Stimulated activated naive B cell treated with anti-CD40 and anti-IgM and Interleukin-4, amounts not matched to agents 10 μg/mL and 1 μg/mL and 100 μg/mL, for 72 hours (primary cell): ENCODE measurements around the gene FGFR2.

ENCODE experiments used
- ATAC-seq, 2 donors: fragments of 150-1000 bp; cut with Tn5 transposase; replicated peaks; 2 replicates each; pipeline ENCODE4 v1.10.0; 2021; ENCODE audit warnings: moderate library complexity in 1 of 2
- DNase-seq: peaks from one replicate; pipeline ENCODE4 v3.0.0; 2021
- H3K27ac Mint-ChIP-seq: one replicate; pipeline ENCODE4 v1.8.0; 2022; ENCODE audit warnings: mild to moderate bottlenecking, mixed read lengths
- H3K27me3 Mint-ChIP-seq, 2 donors: one replicate each; pipeline ENCODE4 v1.8.0; 2022; ENCODE audit warnings: mixed read lengths in 2 of 2
- H3K36me3 Mint-ChIP-seq, 2 donors: one replicate each; pipeline ENCODE4 v1.8.0; 2022; ENCODE audit warnings: mixed read lengths in 2 of 2, mild to moderate bottlenecking in 1 of 2
- H3K4me1 Mint-ChIP-seq, 2 donors: one replicate each; pipeline ENCODE4 v1.8.0; 2022; ENCODE audit warnings: mixed read lengths in 2 of 2, mild to moderate bottlenecking in 1 of 2
- H3K4me3 Mint-ChIP-seq, 2 donors: one replicate each; pipeline ENCODE4 v1.8.0; 2022; ENCODE audit warnings: mild to moderate bottlenecking in 2 of 2, mixed read lengths in 2 of 2, moderate library complexity in 1 of 2
- H3K9me3 Mint-ChIP-seq, 2 donors: one replicate each; pipeline ENCODE4 v1.8.0; 2022; ENCODE audit warnings: mixed read lengths in 2 of 2, mild to moderate bottlenecking in 1 of 2

The FGFR2 gene

DNA sequence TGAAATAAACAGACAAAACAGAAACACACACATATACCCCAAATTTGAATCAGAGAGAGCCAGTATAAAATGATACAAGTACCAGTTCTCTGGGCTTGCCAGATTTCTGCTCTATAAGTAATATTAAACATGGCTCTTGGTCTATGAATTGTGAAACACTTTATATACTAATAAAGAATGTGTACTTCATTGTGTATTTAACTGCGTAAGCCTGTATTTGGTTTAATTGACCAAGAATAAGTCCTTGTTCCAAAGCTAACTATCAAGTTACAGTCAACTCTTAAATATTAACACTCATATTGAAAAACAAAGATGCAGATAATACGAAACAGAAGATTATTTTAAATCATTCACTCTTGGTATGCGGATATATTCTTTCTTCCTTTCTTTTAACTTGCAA lies 8.7 kb downstream of the FGFR2 start:
- no peak overlapping the region for H3K4me3 Mint-ChIP-seq
- H3K36me3 Mint-ChIP-seq, result no peaks in the 10 kb centered on the region
- ATAC-seq, result no peak
- no peaks in the 10 kb centered on the region for H3K4me1 Mint-ChIP-seq
- H3K9me3 Mint-ChIP-seq, result peaks cover 0 to 7% of the 10 kb centered on the region in 2 donors
- peaks cover 8 to 19% of the 10 kb centered on the region in 2 donors for H3K27me3 Mint-ChIP-seq
- DNase-seq, result no peak
- no peak overlapping the region for H3K27ac Mint-ChIP-seq

DNA sequence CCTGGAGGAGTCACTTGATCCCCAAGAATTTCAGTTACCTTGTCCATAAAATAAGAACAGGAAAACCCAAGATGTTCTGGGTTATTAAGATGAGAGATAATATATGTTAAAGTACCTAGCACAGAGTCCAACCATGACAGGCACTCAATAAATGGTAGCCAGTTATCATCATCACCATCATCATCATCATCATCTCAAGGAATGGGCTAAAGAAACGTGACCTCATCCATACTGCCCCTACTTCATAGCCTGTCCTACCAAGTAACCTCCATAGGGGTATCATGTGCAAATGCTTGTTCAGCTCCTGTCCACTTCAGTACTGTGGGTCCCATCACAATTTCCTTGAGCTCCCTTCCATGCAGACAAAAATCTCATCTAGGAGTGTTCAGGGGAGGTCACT lies 14.4 kb downstream of the FGFR2 start:
- H3K36me3 Mint-ChIP-seq, result no peaks in the 10 kb centered on the region
- no peak overlapping the region for H3K27ac Mint-ChIP-seq
- no peak overlapping the region for H3K4me3 Mint-ChIP-seq
- peaks cover 0 to 9% of the 10 kb centered on the region in 2 donors for H3K9me3 Mint-ChIP-seq
- no peaks in the 10 kb centered on the region for H3K4me1 Mint-ChIP-seq
- ATAC-seq (no peak), DNase-seq (no peak)
- H3K27me3 Mint-ChIP-seq, result peaks cover 0 to 7% of the 10 kb centered on the region in 2 donors

DNA sequence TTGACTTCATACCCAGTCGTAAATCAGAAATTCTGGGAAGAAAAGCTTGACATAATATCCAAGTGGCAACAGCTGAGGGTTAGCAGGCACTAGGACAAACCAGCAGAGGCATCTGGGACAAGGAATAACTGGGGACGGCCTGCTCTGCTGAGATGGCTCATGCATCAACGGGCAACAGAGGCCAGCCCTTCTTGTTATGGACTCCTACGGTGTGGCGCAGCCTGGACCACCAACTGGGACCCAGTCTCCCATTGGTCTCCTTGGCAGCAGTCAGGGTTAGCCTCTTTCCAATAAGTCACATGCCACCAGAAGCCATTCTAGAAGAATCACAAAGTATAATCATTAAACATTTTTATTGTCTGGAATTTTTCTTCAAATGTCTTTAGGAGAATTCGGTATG lies 15.0 kb downstream of the FGFR2 start:
- no peak overlapping the region for H3K4me3 Mint-ChIP-seq
- H3K4me1 Mint-ChIP-seq, result no peaks in the 10 kb centered on the region
- ATAC-seq, result no peak
- H3K27me3 Mint-ChIP-seq, result peaks cover 0 to 7% of the 10 kb centered on the region in 2 donors
- H3K9me3 Mint-ChIP-seq, result peaks cover 0 to 9% of the 10 kb centered on the region in 2 donors
- no peak overlapping the region for H3K27ac Mint-ChIP-seq
- H3K36me3 Mint-ChIP-seq, result no peaks in the 10 kb centered on the region
- no peak for DNase-seq

DNA sequence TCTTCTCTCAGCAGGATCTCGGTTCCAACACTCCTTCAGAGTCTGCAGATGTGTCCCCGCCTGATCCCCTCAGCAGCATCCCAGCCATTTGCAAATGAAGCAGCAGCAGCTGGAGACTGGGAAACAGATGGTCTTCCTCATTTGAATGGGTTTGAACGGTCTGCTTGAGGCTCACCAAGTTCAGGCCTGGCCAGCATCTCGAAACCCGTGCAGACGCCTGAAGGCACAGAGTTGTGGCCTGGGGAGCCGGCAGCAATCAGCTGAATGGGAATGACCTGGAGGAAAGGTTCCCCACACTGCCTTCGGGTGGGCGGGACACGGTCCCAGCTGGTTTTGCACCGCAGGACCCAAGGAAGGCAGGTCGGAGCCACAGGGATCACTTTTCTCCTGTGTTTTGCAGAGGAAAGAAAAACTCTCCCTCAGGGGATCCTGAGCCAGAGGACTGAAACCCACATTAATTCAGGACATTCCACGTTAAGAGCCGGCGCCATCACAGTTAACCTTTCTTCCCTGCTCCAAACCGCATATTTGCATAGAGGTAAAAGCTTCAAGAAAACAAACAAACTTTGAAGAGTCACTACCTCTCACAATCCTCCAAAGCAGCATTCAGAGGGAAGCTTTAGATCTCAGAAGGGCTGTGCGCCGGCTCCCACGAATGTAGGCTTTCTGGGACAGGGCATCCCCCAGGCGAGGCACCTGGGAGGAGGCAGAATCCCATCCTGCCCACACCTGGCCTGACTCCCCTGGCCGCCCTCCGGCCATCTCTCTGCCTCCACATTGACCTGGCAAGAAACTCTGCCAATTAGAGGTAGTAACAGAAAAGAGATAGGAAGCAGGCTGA lies 17.7 kb downstream of the FGFR2 start:
- Mint-ChIP-seq H3K27ac (no peak overlapping the region), H3K9me3 (peaks cover 0 to 2% of the 10 kb centered on the region in 2 donors)

DNA sequence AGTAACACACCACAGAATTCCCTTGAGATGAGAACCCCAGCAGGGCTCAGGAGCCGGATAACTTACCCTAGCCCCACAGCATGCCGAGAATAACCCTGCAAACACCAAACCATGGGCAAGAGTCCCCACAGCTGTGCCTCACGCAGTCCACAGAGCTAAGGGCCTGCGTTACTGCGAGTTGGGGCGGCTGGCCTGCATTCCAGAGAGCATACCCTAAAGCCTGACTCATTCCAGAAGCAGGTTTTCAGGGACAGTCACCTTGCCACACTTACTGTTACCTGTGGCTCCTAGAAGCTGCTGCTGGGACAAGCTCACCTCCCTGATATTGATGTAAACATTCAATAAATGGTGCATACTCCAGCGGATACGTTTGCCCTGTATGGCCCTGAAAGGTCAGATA lies 18.6 kb downstream of the FGFR2 start:
- DNase-seq (no peak), ATAC-seq (no peak)
- no peak overlapping the region for H3K27ac Mint-ChIP-seq
- H3K27me3 Mint-ChIP-seq, result no peaks in the 10 kb centered on the region
- no peaks in the 10 kb centered on the region for H3K36me3 Mint-ChIP-seq
- H3K9me3 Mint-ChIP-seq, result peaks cover 0 to 2% of the 10 kb centered on the region in 2 donors
- no peaks in the 10 kb centered on the region for H3K4me1 Mint-ChIP-seq
- H3K4me3 Mint-ChIP-seq, result no peak overlapping the region

More for the DNA sequence above, 17.7 kb downstream of the FGFR2 start:
- DNase-seq, result no peak
- Mint-ChIP-seq H3K36me3 (no peaks in the 10 kb centered on the region), H3K4me3 (no peak overlapping the region), H3K4me1 (no peaks in the 10 kb centered on the region), H3K27me3 (no peaks in the 10 kb centered on the region)
- ATAC-seq, result no peak

DNA sequence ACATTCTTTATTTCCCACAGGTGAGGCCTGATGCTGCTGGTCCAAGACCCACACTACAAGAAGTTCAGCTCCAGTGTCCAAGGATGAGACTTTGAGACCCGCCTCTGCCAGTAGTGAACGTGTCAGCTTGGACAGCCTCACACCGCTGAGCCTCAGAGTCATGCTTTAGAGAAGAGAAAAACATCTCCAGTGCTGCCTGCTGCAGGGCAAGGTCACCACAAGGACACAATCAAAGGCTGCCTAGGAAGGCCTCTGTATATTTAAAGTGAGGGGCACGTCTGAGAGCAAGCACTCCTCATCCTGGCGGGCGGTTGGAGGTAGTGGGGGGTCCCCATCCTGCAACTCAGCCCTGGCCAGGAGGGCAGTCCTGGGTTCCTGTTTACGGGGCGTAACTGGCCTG lies 19.3 kb downstream of the FGFR2 start:
- Mint-ChIP-seq H3K27ac (no peak overlapping the region), H3K4me3 (no peak overlapping the region), H3K27me3 (no peaks in the 10 kb centered on the region), H3K4me1 (no peaks in the 10 kb centered on the region), H3K36me3 (no peaks in the 10 kb centered on the region), H3K9me3 (peaks cover 0 to 2% of the 10 kb centered on the region in 2 donors)
- no peak for ATAC-seq
- no peak for DNase-seq

DNA sequence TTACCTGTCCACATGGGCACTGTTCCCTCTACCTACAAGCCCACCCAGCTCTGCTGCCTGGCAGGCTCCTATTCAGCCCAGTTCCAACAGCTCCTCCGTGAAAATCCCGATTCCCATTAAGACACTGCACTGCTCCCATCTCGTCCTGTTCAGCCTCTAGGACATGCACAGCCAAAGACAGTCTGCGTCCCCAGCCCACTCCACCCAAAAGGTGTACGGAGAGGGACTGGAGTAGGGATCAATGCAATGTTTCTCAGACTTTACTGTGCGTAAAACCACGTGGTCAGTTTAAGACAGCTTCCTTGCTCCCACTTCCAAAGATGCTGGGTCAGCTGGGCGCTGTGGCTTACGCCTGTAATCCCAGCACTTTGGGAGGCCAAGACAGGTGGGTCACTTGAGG lies 19.9 kb downstream of the FGFR2 start:
- DNase-seq, result no peak
- no peak overlapping the region for H3K4me3 Mint-ChIP-seq
- no peak for ATAC-seq
- no peaks in the 10 kb centered on the region for H3K4me1 Mint-ChIP-seq
- no peaks in the 10 kb centered on the region for H3K36me3 Mint-ChIP-seq
- peaks cover 0 to 2% of the 10 kb centered on the region in 2 donors for H3K9me3 Mint-ChIP-seq
- peaks cover 0 to 4% of the 10 kb centered on the region in 2 donors for H3K27me3 Mint-ChIP-seq
- H3K27ac Mint-ChIP-seq, result no peak overlapping the region

DNA sequence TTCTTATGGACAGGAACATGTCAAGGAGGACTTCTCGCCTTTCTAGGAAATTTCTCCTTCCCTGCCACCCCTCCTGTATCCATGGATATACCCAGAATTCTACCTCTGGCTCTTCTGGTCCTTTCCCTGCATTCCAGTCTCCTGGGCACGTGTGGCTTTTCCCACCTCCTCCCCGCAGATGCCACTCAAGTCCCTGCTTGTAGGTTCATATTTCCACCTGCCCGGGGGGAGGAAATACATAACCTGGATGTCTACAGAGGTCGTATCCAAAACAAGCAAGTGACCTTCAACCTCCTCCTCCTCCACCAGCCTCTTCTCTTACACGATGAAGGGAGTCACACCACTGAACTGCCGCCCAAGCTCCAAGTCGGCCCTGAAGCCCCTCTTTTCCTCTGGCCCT lies 20.7 kb downstream of the FGFR2 start:
- DNase-seq (no peak), ATAC-seq (no peak)
- Mint-ChIP-seq H3K9me3 (no peaks in the 10 kb centered on the region), H3K27me3 (peaks cover 0 to 6% of the 10 kb centered on the region in 2 donors), H3K36me3 (no peaks in the 10 kb centered on the region), H3K4me1 (no peaks in the 10 kb centered on the region), H3K27ac (no peak overlapping the region), H3K4me3 (no peak overlapping the region)

DNA sequence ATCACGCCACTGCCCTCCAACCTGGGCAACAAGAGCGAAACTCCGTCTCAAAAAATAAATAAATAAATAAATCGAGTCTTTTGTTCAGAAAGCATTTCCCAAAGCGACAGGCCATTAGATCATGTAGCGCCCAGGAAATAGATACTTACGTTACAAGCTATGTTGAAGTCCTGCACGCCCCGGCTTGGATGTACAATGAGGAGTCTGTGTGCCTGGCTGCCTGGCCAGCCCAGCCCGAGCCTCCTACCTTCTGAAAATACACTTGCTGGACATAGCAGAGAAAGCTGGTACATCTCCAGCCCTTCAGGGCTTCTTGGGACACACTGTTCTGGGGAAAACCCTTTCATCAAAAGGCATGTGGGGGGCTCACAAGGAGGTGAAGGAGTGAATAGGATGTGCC lies 22.1 kb downstream of the FGFR2 start:
- no peak for DNase-seq
- ATAC-seq, result no peak
- Mint-ChIP-seq H3K36me3 (no peaks in the 10 kb centered on the region), H3K27me3 (peaks cover 0 to 6% of the 10 kb centered on the region in 2 donors), H3K4me1 (no peaks in the 10 kb centered on the region), H3K9me3 (no peaks in the 10 kb centered on the region), H3K27ac (no peak overlapping the region), H3K4me3 (no peak overlapping the region)

DNA sequence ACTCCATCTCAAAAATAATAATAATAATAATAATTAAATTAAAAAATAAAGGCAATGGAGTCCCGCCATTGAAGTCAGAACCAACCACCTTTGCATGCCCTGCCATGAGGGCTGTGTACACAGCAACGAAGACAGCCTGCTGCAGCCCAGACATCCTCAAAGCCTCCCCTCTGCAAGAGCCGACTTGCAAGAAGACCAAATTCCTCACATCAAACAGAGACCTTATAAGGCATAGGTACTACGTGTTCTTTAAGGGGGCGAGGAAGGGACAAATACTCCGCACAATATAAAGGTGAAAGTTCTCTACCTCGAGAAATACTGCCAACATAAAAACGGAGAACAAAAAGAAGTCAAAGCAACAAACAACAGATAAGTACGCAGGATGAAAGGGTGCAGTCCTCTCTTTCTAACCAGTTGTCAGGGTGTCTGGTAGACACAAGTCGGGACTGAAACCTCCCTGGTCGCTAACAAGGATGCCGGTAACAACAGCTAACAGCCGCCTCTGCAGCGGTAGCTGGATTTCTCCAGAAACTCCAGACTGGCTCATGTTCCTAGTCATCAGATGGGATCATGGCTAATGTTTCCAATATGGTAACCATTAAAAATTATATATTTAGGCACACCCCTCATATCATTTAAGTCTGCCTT lies 23.6 kb downstream of the FGFR2 start:
- Mint-ChIP-seq H3K9me3 (peaks cover 0 to 4% of the 10 kb centered on the region in 2 donors), H3K36me3 (no peaks in the 10 kb centered on the region), H3K4me1 (no peaks in the 10 kb centered on the region), H3K27me3 (peaks cover 0 to 6% of the 10 kb centered on the region in 2 donors), H3K4me3 (no peak overlapping the region), H3K27ac (no peak overlapping the region)
- no peak for DNase-seq
- ATAC-seq, result no peak

DNA sequence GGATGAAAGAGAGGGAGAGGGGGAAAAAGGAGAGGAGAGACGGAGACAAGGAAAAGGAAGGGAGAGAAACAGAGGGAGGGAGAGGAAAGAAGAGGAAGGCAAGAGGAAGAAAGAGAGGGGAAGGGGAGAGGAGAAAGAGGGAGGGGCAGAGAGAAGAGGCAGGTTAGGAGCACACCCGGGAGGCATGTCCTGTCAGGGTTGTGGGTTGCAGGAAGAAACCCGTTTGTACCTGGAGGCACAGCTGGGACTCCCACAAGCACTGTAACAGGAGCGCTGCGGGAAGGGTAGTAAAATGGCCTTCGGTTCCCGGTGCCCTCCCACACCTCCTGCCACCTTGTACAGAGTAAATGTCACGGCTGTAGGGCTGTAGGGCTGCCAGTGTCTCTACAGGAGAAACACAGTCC lies 24.7 kb downstream of the FGFR2 start:
- Mint-ChIP-seq H3K27me3 (peaks cover 0 to 6% of the 10 kb centered on the region in 2 donors), H3K36me3 (no peaks in the 10 kb centered on the region), H3K4me3 (no peak overlapping the region), H3K9me3 (peaks cover 0 to 4% of the 10 kb centered on the region in 2 donors), H3K27ac (no peak overlapping the region), H3K4me1 (no peaks in the 10 kb centered on the region)
- DNase-seq, result no peak
- ATAC-seq, result no peak

DNA sequence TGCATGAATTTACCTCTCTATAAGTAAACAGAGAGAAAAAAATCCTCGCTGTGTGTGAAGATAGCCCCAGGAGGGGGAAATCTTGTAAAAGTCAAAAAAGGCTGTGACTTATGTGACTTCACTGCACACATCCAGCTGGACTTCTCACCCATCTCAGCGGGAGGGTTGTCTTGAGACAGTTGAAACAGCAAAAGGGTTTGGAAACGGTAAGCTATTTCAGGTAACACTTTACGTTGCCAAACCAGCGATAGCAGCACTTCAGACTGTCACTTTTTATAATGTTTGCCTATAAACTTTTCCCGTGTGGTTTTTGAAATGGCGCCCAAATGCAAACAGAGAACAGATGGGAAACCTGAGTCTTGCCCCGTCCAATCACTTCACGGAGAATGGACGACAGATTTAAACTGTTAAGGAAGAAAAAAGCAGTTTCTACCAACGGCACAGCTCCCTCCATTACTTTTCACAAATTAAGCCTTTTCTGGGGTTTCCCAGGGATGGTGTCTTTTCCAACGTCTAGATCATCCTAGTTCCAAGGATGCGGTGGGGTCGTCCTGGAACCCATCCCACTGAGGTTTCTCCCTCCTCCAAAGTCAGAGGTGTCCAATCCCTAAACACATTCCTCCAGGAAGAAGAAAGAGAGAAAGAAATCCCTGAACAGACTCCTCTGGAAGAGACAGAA lies 25.2 kb downstream of the FGFR2 start:
- Mint-ChIP-seq H3K27ac (no peak overlapping the region), H3K9me3 (peaks cover 0 to 4% of the 10 kb centered on the region in 2 donors), H3K27me3 (peaks cover 0 to 6% of the 10 kb centered on the region in 2 donors), H3K4me3 (no peak overlapping the region), H3K4me1 (no peaks in the 10 kb centered on the region), H3K36me3 (no peaks in the 10 kb centered on the region)
- ATAC-seq (no peak), DNase-seq (no peak)

DNA sequence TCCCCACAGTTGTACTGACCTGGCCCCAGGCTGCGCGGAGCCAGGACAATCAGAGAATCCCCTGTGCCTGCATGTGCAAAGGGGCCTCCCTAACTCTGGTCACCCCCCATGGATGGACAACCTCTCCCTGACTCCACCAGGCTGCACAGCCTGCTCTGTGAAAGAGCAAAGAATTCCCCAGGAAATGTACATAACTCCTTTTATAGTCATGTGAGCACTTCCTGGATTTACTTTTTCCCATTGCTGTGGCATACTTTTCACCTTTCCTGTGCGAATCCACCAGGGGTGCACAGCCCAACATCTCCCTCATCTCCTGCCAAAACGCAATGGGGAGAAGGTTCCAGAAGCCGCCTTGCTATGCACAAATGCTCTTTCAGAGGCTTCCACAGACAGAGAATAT lies 27.9 kb downstream of the FGFR2 start:
- no peak for DNase-seq
- Mint-ChIP-seq H3K9me3 (peaks cover 4 to 7% of the 10 kb centered on the region in 2 donors), H3K4me1 (no peaks in the 10 kb centered on the region), H3K27ac (no peak overlapping the region), H3K4me3 (no peak overlapping the region), H3K27me3 (peaks cover 4 to 6% of the 10 kb centered on the region in 2 donors), H3K36me3 (no peaks in the 10 kb centered on the region)
- ATAC-seq, result no peak

DNA sequence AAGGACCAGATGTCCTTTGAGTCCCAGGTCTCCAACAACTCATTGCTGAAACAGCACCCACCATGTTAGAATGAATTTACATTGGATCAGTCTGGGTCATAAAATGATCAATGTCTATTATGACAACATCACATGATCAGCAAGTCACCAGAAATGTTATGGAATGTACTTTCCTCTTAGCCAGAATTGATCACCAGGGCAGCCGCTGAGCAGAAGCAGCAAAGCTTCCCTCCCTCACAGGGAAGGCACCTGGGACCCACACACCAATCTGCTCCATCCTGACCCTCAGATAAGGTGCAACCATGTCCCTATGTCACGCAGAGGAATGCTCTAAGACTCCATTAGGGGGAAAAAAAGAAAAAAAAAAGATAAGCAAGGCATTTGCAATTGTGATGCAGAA lies 30.0 kb downstream of the FGFR2 start:
- no peak overlapping the region for H3K27ac Mint-ChIP-seq
- DNase-seq (no peak), ATAC-seq (no peak)
- H3K4me1 Mint-ChIP-seq, result no peaks in the 10 kb centered on the region
- no peak overlapping the region for H3K4me3 Mint-ChIP-seq
- peaks cover 2 to 5% of the 10 kb centered on the region in 2 donors for H3K27me3 Mint-ChIP-seq
- H3K9me3 Mint-ChIP-seq, result peaks cover 4 to 8% of the 10 kb centered on the region in 2 donors
- no peaks in the 10 kb centered on the region for H3K36me3 Mint-ChIP-seq
